ENCODE results near the gene RNF187. TPM values are rescaled to one million over a fixed set of nuclear protein-coding genes. Genes with fewer than 3 reads are reported as not detected.

RNF187 gene
- total RNA-seq, 2 experiments from 2014 or later, result 121 to 127 TPM

Other genes starting within 250 kb of the RNF187 start
- gene TRIM11, start 80.5 kb upstream of the RNF187 start, total RNA-seq, result 10 to 100 TPM; 63.7 to 69.0 TPM
- 1 to 10 TPM; 2.8 to 3.8 TPM for gene TRIM17, start 70.5 kb upstream of the RNF187 start, total RNA-seq
- 1 to 10 TPM; 4.5 TPM for gene RHOU, start 248.1 kb downstream of the RNF187 start, total RNA-seq

Measured in activated CD4-positive, alpha-beta memory T cell treated with anti-CD3 and anti-CD28 coated beads, Interleukin-2, amount 10 ng/mL, durations not matched to agents 7 days and 5 days (primary cell).